GM19438 (cell line): Measurements from ENCODE around the gene PNN.
"Not testable (repeated sequence)": the region's sequence is repeated elsewhere in the genome, so short reads cannot be mapped to it uniquely, and the experiment has no call there.

Experiments used
- ATAC-seq: cut with Tn5 transposase; IDR thresholded peaks from one replicate; pipeline ENCODE4 v1.9.1; 2021; ENCODE audit warnings: low read depth; ENCODE audit not compliant: unreplicated experiment

PNN gene

GRCh38 chr14:39180553-39180952 lies 5.5 kb downstream of the PNN start:
- no peak for ATAC-seq

- no peak for ATAC-seq
These were observed 6.1 kb downstream of the PNN start for GRCh38 chr14:39181026-39181692.

GRCh38 chr14:39181693-39182047 lies 6.6 kb downstream of the PNN start:
- no peak for ATAC-seq

- no peak for ATAC-seq
These were observed 8.0 kb downstream of the PNN start for GRCh38 chr14:39182770-39183684.

- not testable (repeated sequence) for ATAC-seq
These were observed 8.6 kb downstream of the PNN start for GRCh38 chr14:39183685-39184003.

GRCh38 chr14:39184628-39185255 lies 9.7 kb downstream of the PNN start:
- ATAC-seq = no peak

GRCh38 chr14:39185256-39186049 lies 10.4 kb downstream of the PNN start:
- ATAC-seq = no peak

- ATAC-seq = no peak
These were observed 12.0 kb downstream of the PNN start for GRCh38 chr14:39186941-39187525.

GRCh38 chr14:39203659-39204606 lies 28.9 kb downstream of the PNN start:
- ATAC-seq = no peak

- not testable (repeated sequence) for ATAC-seq
These were observed 32.4 kb downstream of the PNN start for GRCh38 chr14:39207430-39207829.

- no peak for ATAC-seq
These were observed 36.2 kb downstream of the PNN start for GRCh38 chr14:39211109-39211741.

- no peak for ATAC-seq
These were observed 37.0 kb downstream of the PNN start for GRCh38 chr14:39212034-39212433.

- ATAC-seq = no peak
These were observed 37.6 kb downstream of the PNN start for GRCh38 chr14:39212693-39213092.

GRCh38 chr14:39217214-39217879 lies 42.3 kb downstream of the PNN start:
- no peak for ATAC-seq

GRCh38 chr14:39218171-39218769 lies 43.2 kb downstream of the PNN start:
- no peak for ATAC-seq

GRCh38 chr14:39219075-39219499 lies 44.0 kb downstream of the PNN start:
- ATAC-seq = no peak

- ATAC-seq = not testable (repeated sequence)
These were observed 45.4 kb downstream of the PNN start for GRCh38 chr14:39220473-39220872.

- ATAC-seq = no peak
These were observed 53.0 kb downstream of the PNN start for GRCh38 chr14:39228044-39228443.
